Spleen (tissue), 11 donors: Measurements from ENCODE around the gene RACGAP1. TPM values are rescaled to one million over a fixed set of nuclear protein-coding genes. Genes with fewer than 3 reads are reported as not detected.
A peak's percentile ranks its signal among the peaks of the same experiment; 100 is the strongest.

Source experiments
- DNase-seq: peaks from one replicate; pipeline ENCODE4 v3.0.0-alpha.2; 2020
- H3K27ac ChIP-seq, 8 donors: fragments of 200-600 bp; sonication (generic) in 7 of 8; 1 replicate in 4 of 8; 2 replicates in 4 of 8; pipeline versions ENCODE4 v1.5.0 to v1.8.0; 2016 to 2021; ENCODE audit warnings: inconsistent platforms in 4 of 8, mild to moderate bottlenecking in 4 of 8, moderate library complexity in 1 of 8
- H3K27me3 ChIP-seq, 7 donors: fragments of 200-600 bp; sonication (generic) in 6 of 7; replicated peaks in 1 of 7; 1 replicate in 4 of 7; 2 replicates in 3 of 7; pipeline versions ENCODE4 v1.5.0 to v1.8.0; 2016 to 2021; ENCODE audit warnings: inconsistent platforms in 3 of 7, mild to moderate bottlenecking in 1 of 7
- H3K36me3 ChIP-seq, 6 donors: fragments of 200-600 bp; sonication (generic) in 5 of 6; 1 replicate in 4 of 6; 2 replicates in 2 of 6; pipeline versions ENCODE4 v1.5.0 to v1.8.0; 2016 to 2021; ENCODE audit warnings: inconsistent platforms in 2 of 6
- H3K4me1 ChIP-seq, 6 donors: fragments of 200-600 bp; sonication (generic) in 5 of 6; 1 replicate in 3 of 6; 2 replicates in 3 of 6; pipeline versions ENCODE4 v1.5.0 to v1.8.0; 2016 to 2021; ENCODE audit warnings: inconsistent platforms in 3 of 6
- H3K4me3 ChIP-seq, 8 donors: fragments of 200-600 bp; sonication (generic) in 7 of 8; 1 replicate in 4 of 8; 2 replicates in 4 of 8; pipeline versions ENCODE4 v1.5.0 to v1.8.0; 2016 to 2021; ENCODE audit warnings: inconsistent platforms in 4 of 8, mild to moderate bottlenecking in 4 of 8, moderate library complexity in 2 of 8
- H3K9me3 ChIP-seq, 8 donors: fragments of 200-600 bp; sonication (generic) in 7 of 8; 1 replicate in 4 of 8; 2 replicates in 4 of 8; pipeline versions ENCODE4 v1.5.0 to v1.8.0; 2016 to 2021; ENCODE audit warnings: inconsistent platforms in 4 of 8
- POLR2A ChIP-seq, 3 donors: fragments of 450-650 bp; IDR thresholded peaks; one replicate each; pipeline ENCODE4 v1.5.1; 2017; ENCODE audit warnings: antibody characterized with exemption in 3 of 3, mild to moderate bottlenecking in 1 of 3
- POLR2AphosphoS5 ChIP-seq, 3 donors: sonication (generic); formaldehyde crosslinking; IDR thresholded peaks; one replicate each; pipeline ENCODE4 v1.5.1; 2017; ENCODE audit warnings: antibody characterized with exemption in 3 of 3
- WGBS, 5 donors: extraction: QIAGEN DNeasy Blood & Tissue Kit in 3 of 5; methylation state at CpG; one replicate each; pipeline versions ENCODE4 v1.1.5 to v1.1.7; 2013 to 2018; 5-methylcytosine and 5-hydroxymethylcytosine counted together
- intact Hi-C: fragments of 100-400 bp; cut with DNase I; formaldehyde crosslinking; loops from one replicate; pipeline ENCODE4 v1.15.0; 2023; ENCODE audit warnings: low total_unique reads
- polyA plus RNA-seq, 3 donors: library from polyadenylated mRNA; stranded (reverse); fragments of 200-250 nt; gene quantifications; one replicate each; pipeline ENCODE4 v1.2.1, GENCODE V29; 2013
- total RNA-seq, 7 donors: library from RNA; depleted of rRNA in 3 of 7; stranded (reverse); fragments of >200 nt in 3 of 7; fragmentation: NEBNext Ultra II Directional in 4 of 7; extraction: Animal tissue kit (Norgen Biotek cat#: 25700) in 4 of 7; gene quantifications; one replicate each; pipeline versions ENCODE4 v1.1.0 to v1.2.1, GENCODE V29; 2016 to 2021
- TF ChIP-seq, protein P1 (sequence below), 11 experiments: fragments of 200-600 bp in 7 of 11; fragments of 450-650 bp in 4 of 11; sonication (generic) in 4 of 11; IDR thresholded peaks in 8 of 11; conservative IDR thresholded peaks in 3 of 11; 1 replicate in 7 of 11; 2 replicates in 4 of 11; pipeline versions ENCODE4 v1.4.0 to v1.8.0; 2016 to 2021; ENCODE audit warnings: antibody characterized with exemption in 11 of 11, inconsistent platforms in 4 of 11, mild to moderate bottlenecking in 1 of 11
- donor health status: healthy with polysubstance abuse.
- donor health status: DM: no; HTN: no; CAD: no; lungs with moderate emphysema.
- donor health status: DM: no; HTN: no; CAD: no.
- donor health status: Bipolar disorder and iron deficiency.
- donor health status: healthy.
- donor health status: DM: no; HTN: no; CAD: no.
- donor health status: DM: yes; HTN: yes; CAD: no.

RACGAP1 gene
- total and polyA plus RNA-seq, 10 donors: 3.4 to 21.1 (median 9.4) TPM

DNA sequence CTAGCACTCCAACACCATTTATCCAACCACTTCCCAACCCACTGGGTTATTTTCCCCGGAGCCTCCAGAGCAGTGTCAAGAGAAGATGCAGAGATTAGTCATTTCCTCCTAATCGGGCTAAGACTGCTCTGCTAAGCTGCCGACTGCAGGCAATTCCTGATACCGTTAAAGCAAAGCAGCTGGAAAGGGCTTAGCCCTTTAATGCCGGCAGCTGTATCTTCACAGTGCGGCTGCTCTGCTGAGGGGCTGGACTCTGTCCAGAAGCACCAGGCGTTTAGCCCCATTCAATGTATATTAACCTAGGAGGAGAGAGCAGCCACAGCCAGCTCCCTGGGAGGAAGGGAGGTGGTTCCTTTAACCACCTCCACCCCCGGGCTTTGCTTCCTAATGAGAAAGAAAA, 41.4 kb downstream of the RACGAP1 start:
- no peak for DNase-seq
- H3K27me3 ChIP-seq: no peaks in the 10 kb centered on the region
- WGBS, 5 donors: 10 to 19% (median 15%) methylated on average over 8 of the region's 8 CpGs
- TF ChIP-seq POLR2A (IDR thresholded peaks at IDR 0.05) (no peak), POLR2AphosphoS5 (IDR thresholded peaks at IDR 0.05) (no peak)
- TF ChIP-seq, protein P1, sequence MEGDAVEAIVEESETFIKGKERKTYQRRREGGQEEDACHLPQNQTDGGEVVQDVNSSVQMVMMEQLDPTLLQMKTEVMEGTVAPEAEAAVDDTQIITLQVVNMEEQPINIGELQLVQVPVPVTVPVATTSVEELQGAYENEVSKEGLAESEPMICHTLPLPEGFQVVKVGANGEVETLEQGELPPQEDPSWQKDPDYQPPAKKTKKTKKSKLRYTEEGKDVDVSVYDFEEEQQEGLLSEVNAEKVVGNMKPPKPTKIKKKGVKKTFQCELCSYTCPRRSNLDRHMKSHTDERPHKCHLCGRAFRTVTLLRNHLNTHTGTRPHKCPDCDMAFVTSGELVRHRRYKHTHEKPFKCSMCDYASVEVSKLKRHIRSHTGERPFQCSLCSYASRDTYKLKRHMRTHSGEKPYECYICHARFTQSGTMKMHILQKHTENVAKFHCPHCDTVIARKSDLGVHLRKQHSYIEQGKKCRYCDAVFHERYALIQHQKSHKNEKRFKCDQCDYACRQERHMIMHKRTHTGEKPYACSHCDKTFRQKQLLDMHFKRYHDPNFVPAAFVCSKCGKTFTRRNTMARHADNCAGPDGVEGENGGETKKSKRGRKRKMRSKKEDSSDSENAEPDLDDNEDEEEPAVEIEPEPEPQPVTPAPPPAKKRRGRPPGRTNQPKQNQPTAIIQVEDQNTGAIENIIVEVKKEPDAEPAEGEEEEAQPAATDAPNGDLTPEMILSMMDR (IDR thresholded peaks at IDR 0.05 in 8 of 11, conservative IDR thresholded peaks at IDR 0.05 in 3 of 11): no peak
- H3K4me3 ChIP-seq: no peak overlapping the region
- no peaks in the 10 kb centered on the region for H3K36me3 ChIP-seq
- peaks cover 0 to 39% (median 3%) of the 10 kb centered on the region in 6 donors for H3K4me1 ChIP-seq
- intact Hi-C loops: no loop called here
- no peak overlapping the region for H3K27ac ChIP-seq
- no peaks in the 10 kb centered on the region for H3K9me3 ChIP-seq

DNA sequence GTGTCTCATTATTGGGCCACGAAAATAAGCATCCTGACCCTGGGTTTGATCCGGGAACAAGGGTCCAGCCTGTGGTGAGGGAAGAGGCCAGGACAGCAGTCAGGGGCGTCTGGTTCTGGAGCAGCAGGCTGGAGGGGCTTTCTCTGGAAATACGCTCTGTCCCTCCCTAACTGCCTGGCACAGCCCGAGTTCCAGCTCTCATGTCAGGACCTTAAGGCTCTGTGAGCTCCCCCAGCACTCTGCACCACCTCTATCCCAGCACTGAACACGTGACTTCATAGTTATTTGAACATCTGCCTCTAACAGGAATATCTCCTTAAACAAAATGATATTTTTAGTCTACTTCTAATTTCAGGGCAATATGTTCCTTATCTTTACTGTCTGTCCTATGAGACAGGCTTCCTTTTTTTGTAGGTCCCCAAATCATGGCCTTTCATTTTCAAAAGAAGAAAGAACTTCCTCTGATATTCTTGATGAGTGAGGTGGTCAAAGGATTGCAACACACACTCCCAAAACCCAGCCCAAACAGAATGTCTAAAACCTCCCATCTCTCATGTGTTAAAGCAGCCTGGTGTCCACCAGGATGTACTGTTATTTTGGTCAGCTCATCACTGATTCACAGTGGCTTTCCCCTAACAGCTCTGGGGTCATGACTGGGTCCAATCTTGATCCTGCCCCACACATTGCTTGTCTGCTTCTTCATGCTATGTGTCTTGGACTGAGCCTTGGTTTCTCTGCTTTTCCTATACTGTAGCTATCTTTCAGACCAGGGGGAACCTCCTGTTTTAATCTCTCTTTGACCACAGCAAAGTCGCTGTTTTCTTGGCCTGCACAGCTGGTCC, 42.8 kb downstream of the RACGAP1 start:
- H3K27ac ChIP-seq: peak overlapping the region in 1 of 8 donors; percentile 16
- WGBS, 5 donors: 80 to 89% (median 86%) methylated on average over 7 of the region's 7 CpGs
- intact Hi-C loops: no loop called here

DNA sequence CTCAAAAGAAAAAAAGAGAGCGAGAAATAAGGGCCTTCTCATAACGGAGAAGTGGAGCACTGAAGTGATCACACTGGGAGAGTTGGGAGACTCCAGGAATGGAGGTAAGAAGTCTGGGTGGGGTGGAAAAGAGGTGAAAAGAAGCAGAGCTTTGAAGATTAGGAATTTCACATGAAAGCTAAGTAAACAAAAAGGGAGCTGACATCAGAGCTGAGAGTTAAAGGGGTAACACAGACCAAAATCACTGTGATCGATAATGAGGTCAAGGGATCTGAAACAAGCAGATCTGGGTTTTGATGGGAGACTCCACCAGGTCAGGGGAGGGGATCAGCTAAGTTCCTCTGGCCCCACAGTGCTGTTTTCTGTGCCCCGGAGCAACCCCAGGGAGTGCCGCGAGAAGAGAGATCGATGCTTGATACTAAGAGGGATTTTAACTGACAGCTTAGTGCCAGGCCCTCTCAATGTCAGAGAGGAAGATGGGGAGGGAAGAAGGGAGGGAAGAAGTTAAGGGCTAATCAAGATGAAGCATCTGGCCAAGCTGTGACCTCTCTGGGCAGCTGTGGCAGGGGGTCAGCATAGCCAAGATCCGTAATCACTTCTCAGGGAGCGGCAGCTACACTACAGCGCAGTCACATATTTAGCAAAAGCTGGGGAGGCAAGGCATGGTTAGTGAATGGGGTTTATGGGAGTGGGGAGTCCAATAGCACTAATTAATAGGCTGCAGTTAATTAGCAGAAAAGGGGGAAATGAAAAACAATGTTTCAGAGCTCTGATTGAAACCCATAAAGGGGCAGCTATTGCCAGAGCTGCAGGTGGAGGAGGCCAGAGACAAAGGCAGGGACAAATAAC, 44.6 kb downstream of the RACGAP1 start:
- Histone ChIP-seq H3K4me1 (peaks cover 0 to 26% (median 3%) of the 10 kb centered on the region in 6 donors), H3K4me3 (no peak overlapping the region), H3K36me3 (no peaks in the 10 kb centered on the region), H3K27me3 (no peaks in the 10 kb centered on the region), H3K9me3 (no peaks in the 10 kb centered on the region), H3K27ac (no peak overlapping the region)
- intact Hi-C loops: no loop called here
- 90 to 95% (median 92%) methylated on average over 10 of the region's 10 CpGs for WGBS, 5 donors
- TF ChIP-seq POLR2AphosphoS5 (IDR thresholded peaks at IDR 0.05) (no peak), POLR2A (IDR thresholded peaks at IDR 0.05) (no peak)
- TF ChIP-seq, protein P1 (IDR thresholded peaks at IDR 0.05 in 8 of 11, conservative IDR thresholded peaks at IDR 0.05 in 3 of 11): no peak
- no peak for DNase-seq

More for the DNA sequence above, 42.8 kb downstream of the RACGAP1 start:
- Histone ChIP-seq H3K36me3 (no peaks in the 10 kb centered on the region), H3K9me3 (no peaks in the 10 kb centered on the region), H3K27me3 (no peaks in the 10 kb centered on the region), H3K4me3 (no peak overlapping the region), H3K4me1 (peaks cover 0 to 32% (median 3%) of the 10 kb centered on the region in 6 donors)
- TF ChIP-seq POLR2AphosphoS5 (IDR thresholded peaks at IDR 0.05): no peak
- no peak for DNase-seq

DNA sequence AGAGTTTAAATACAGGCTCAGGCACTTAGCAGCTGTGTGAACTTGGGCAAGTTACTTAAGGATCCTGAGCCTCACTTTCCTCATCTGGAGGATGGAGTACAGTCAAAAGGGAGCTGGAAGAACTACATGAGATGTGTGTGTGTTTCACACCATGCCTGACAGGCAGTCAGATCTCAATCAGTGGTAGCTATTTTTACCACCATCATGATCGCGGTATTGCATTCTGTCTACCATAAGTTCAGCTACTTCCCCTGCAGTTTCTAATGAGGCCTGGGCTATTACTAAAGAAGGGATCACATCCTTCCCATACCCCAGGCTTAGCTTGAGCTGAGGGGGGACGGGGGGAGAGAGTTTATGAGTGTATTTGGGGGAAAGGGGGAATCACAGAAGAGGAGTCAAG, 45.5 kb downstream of the RACGAP1 start:
- intact Hi-C loops: no loop called here
- whole genome bisulfite sequencing, 5 donors: 69 to 87% (median 82%) methylated on average over 3 of the region's 3 CpGs

More for the DNA sequence above, 45.5 kb downstream of the RACGAP1 start:
- H3K9me3 ChIP-seq: no peaks in the 10 kb centered on the region
- peaks cover 0 to 26% (median 3%) of the 10 kb centered on the region in 6 donors for H3K4me1 ChIP-seq
- TF ChIP-seq POLR2AphosphoS5 (IDR thresholded peaks at IDR 0.05) (no peak), POLR2A (IDR thresholded peaks at IDR 0.05) (no peak)
- TF ChIP-seq, protein P1 (IDR thresholded peaks at IDR 0.05 in 8 of 11, conservative IDR thresholded peaks at IDR 0.05 in 3 of 11): no peak
- no peak for DNase-seq
- H3K27me3 ChIP-seq: no peaks in the 10 kb centered on the region
- no peak overlapping the region for H3K27ac ChIP-seq
- no peaks in the 10 kb centered on the region for H3K36me3 ChIP-seq
- no peak overlapping the region for H3K4me3 ChIP-seq
